GM12874 (cell line): ENCODE measurements around the gene CTCFL.

Experiments
- CTCF ChIP-seq: IDR thresholded peaks from 2 replicates; pipeline ENCODE4 v1.5.1; 2011; ENCODE audit warnings: low read depth, mild to moderate bottlenecking, control low read depth, low read length, moderate library complexity; ENCODE audit not compliant: insufficient read depth

The CTCFL gene

GRCh38 chr20:57524511-57525176 lies at the start of gene CTCFL:
CTCFL (minus strand) TSS chr20:57525140; CDS start chr20:57524205, 935 bp downstream.
- TF ChIP-seq CTCF, result no peak

GRCh38 chr20:57573894-57574293 lies 49.0 kb upstream of the CTCFL start:
- TF ChIP-seq CTCF, result peak; percentile 40; the same call in 1 of the 2 replicates

- TF ChIP-seq CTCF, result no peak
Observed at GRCh38 chr20:57573242-57573641, 48.3 kb upstream of the CTCFL start.

- TF ChIP-seq CTCF, result no peak
Observed at GRCh38 chr20:57571782-57572416, 47.0 kb upstream of the CTCFL start.

GRCh38 chr20:57570920-57571319 lies 46.0 kb upstream of the CTCFL start:
- no peak for TF ChIP-seq CTCF

- no peak for TF ChIP-seq CTCF
Observed at GRCh38 chr20:57570145-57570850, 45.4 kb upstream of the CTCFL start.

GRCh38 chr20:57568960-57569359 lies 44.0 kb upstream of the CTCFL start:
- TF ChIP-seq CTCF, result no peak
